BJ (cell line): ENCODE results near the gene XAGE5. TPM values are rescaled to one million over a fixed set of nuclear protein-coding genes. Genes with fewer than 3 reads are reported as not detected.
"Not testable (repeated sequence)": the region's sequence is repeated elsewhere in the genome, so short reads cannot be mapped to it uniquely, and the experiment has no call there.

Experiments used
- CTCF ChIA-PET: fragments of 350-600 bp; formaldehyde crosslinking; extraction: SDS; loops from one replicate; lab custom pipeline; 2021; ENCODE audit warnings: antibody characterized with exemption, inconsistent platforms; lab: Yijun Ruan, JAX
- POLR2A ChIA-PET: fragments of 300-600 bp; sonication (Branson Sonifier 250); formaldehyde crosslinking; extraction: SDS; loops from one replicate; lab custom pipeline; 2021; ENCODE audit warnings: antibody characterized with exemption; lab: Charles Lee
- DNase-seq: peaks from one replicate; pipeline ENCODE4 v3.0.0-alpha.2; 2011; ENCODE audit warnings: low read depth
- H3K27me3 ChIP-seq: 2 replicates; pipeline ENCODE4 v1.6.0; 2011; ENCODE audit warnings: low read length; ENCODE audit not compliant: control insufficient read depth, insufficient read depth
- H3K36me3 ChIP-seq: 2 replicates; pipeline ENCODE4 v1.5.1; 2011; ENCODE audit warnings: low read length; ENCODE audit not compliant: control insufficient read depth, insufficient read depth
- H3K4me3 ChIP-seq: 2 replicates; pipeline ENCODE4 v1.5.1; 2011; ENCODE audit warnings: low read depth, mild to moderate bottlenecking, control low read depth, low read length
- CTCF ChIP-seq: IDR thresholded peaks from 2 replicates; pipeline ENCODE4 v1.5.1; 2011; ENCODE audit warnings: low read depth, mild to moderate bottlenecking, control low read depth, inconsistent platforms, low read length, moderate library complexity; ENCODE audit not compliant: insufficient read depth
- polyA plus RNA-seq: library from polyadenylated mRNA; depleted of rRNA; stranded (reverse); fragments of >200 nt; gene quantifications from 2 replicates; pipeline ENCODE4 v1.2.3, GENCODE V29; 2011

Gene XAGE5
- polyA plus RNA-seq, 1 experiment: not detected

GRCh38 chrX:52824608-52825007 lies 13.5 kb downstream of the XAGE5 start:
- Histone ChIP-seq H3K27me3 (no peaks in the 10 kb centered on the region), H3K4me3 (no peak overlapping the region), H3K36me3 (no peaks in the 10 kb centered on the region)
- no peak for DNase-seq
- CTCF ChIA-PET: no interaction called here
- POLR2A ChIA-PET: no interaction called here
- TF ChIP-seq CTCF: no peak

GRCh38 chrX:52830551-52830950 lies 19.5 kb downstream of the XAGE5 start:
- ChIA-PET CTCF (no interaction called here), POLR2A (no interaction called here)
- Histone ChIP-seq H3K36me3 (no peaks in the 10 kb centered on the region), H3K27me3 (no peaks in the 10 kb centered on the region), H3K4me3 (no peak overlapping the region)
- DNase-seq: no peak
- TF ChIP-seq CTCF: no peak

- no peak for TF ChIP-seq CTCF
- no peak for DNase-seq
- no peaks in the 10 kb centered on the region for H3K36me3 ChIP-seq
- POLR2A ChIA-PET: no interaction called here
- no peaks in the 10 kb centered on the region for H3K27me3 ChIP-seq
- CTCF ChIA-PET: no interaction called here
- H3K4me3 ChIP-seq: no peak overlapping the region
These were observed 28.1 kb downstream of the XAGE5 start for GRCh38 chrX:52839137-52839536.

- H3K4me3 ChIP-seq, H3K27me3 ChIP-seq, DNase-seq, H3K36me3 ChIP-seq, CTCF ChIA-PET, POLR2A ChIA-PET: not testable (repeated sequence)
These were observed 32.5 kb downstream of the XAGE5 start for GRCh38 chrX:52843619-52844018.

- H3K4me3 ChIP-seq: no peak overlapping the region
- DNase-seq: peak; percentile 0
- no peaks in the 10 kb centered on the region for H3K36me3 ChIP-seq
- no peak for TF ChIP-seq CTCF
- ChIA-PET POLR2A (no interaction called here), CTCF (no interaction called here)
- no peaks in the 10 kb centered on the region for H3K27me3 ChIP-seq
These were observed 41.2 kb downstream of the XAGE5 start for GRCh38 chrX:52852110-52852860.

DNA sequence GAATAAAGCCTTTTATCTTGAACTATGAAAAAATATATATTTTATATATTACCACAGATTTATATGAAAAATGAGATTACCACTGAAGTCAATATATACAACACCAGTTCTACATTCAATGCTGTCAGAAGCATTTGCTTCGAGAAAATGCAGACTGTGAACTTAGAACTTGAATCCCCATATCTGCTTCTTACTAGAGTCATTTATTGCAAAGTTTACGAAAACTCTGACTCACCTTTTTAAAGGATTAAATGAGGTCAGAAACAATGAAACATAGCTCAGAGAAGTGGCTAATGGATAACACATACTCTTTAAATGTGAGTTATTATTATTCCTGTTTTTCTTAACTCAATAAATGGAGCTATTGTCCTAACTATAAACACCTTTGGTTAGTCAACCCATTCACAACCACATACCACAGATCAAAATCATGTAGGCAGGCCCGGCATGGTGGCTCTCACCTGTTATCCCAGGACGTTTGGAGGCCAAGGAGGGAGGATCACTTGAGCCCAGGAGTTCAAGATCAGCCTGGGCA lies 46.0 kb downstream of the XAGE5 start:
- H3K36me3 ChIP-seq, POLR2A ChIA-PET, DNase-seq, H3K4me3 ChIP-seq, CTCF ChIA-PET, H3K27me3 ChIP-seq: not testable (repeated sequence)
